SU-DHL-6 (cell line): ENCODE measurements around the gene CYP11A1.

Experiments
- H2AFZ ChIP-seq: fragments of 200-600 bp; sonication (generic); 2 replicates; pipeline ENCODE4 v1.6.1; 2014; ENCODE audit warnings: low read depth, mild to moderate bottlenecking, moderate library complexity, mixed read lengths, antibody characterized with exemption, low read length; ENCODE audit not compliant: severe bottlenecking
- H3F3A ChIP-seq: fragments of 200-600 bp; shearing (Covaris generic); 2 replicates; pipeline ENCODE4 v1.6.0; 2016; ENCODE audit warnings: antibody characterized with exemption, mild to moderate bottlenecking; ENCODE audit not compliant: insufficient read depth
- H3K27ac ChIP-seq: fragments of 200-600 bp; sonication (generic); 2 replicates; pipeline ENCODE4 v1.5.1; 2016; ENCODE audit warnings: low read depth, mild to moderate bottlenecking, low read length, moderate library complexity, mixed read lengths
- H3K27me3 ChIP-seq: fragments of 200-600 bp; sonication (generic), shearing (Covaris generic); 2 replicates; pipeline ENCODE4 v1.6.0; 2014; ENCODE audit warnings: mild to moderate bottlenecking, low read length
- H3K36me3 ChIP-seq: fragments of 200-600 bp; sonication (generic); 2 replicates; pipeline ENCODE4 v1.6.1; 2014; ENCODE audit warnings: mild to moderate bottlenecking, low read length, mixed read lengths
- H3K4me2 ChIP-seq: fragments of 300-600, 200-600 bp; shearing (Covaris generic), sonication (generic); 2 replicates; pipeline ENCODE4 v1.6.0; 2014; ENCODE audit warnings: low read length, low read depth, mild to moderate bottlenecking; ENCODE audit not compliant: poor library complexity, severe bottlenecking
- H3K4me3 ChIP-seq: fragments of 200-600 bp; sonication (generic); 2 replicates; pipeline ENCODE4 v1.5.1; 2014; ENCODE audit warnings: antibody characterized with exemption, low read length, mild to moderate bottlenecking, mixed read lengths; ENCODE audit not compliant: insufficient read depth, poor library complexity, severe bottlenecking
- H3K79me2 ChIP-seq: fragments of 200-600 bp; sonication (generic); 2 replicates; pipeline ENCODE4 v1.6.1; 2014; ENCODE audit warnings: mild to moderate bottlenecking, low read length, moderate library complexity; ENCODE audit not compliant: insufficient read depth
- H3K9ac ChIP-seq: fragments of 200-600 bp; sonication (generic); 2 replicates; pipeline ENCODE4 v1.7.0; 2014; ENCODE audit warnings: mild to moderate bottlenecking, low read length
- H3K9me2 ChIP-seq: fragments of 200-600 bp; sonication (generic); replicated peaks from 2 replicates; pipeline ENCODE4 v1.6.1; 2014; ENCODE audit warnings: low read length; ENCODE audit not compliant: insufficient read depth
- H3K9me3 ChIP-seq: fragments of 200-600 bp; sonication (generic); 2 replicates; pipeline ENCODE4 v1.6.1; 2014; ENCODE audit warnings: low read length, mixed read lengths; ENCODE audit not compliant: insufficient read depth
- H4K20me1 ChIP-seq: fragments of 200-600 bp; sonication (generic); 2 replicates; pipeline ENCODE4 v1.6.1; 2014; ENCODE audit warnings: low read depth, mild to moderate bottlenecking, antibody characterized with exemption, low read length, moderate library complexity, mixed read lengths
- CTCF ChIP-seq: fragments of 200-600 bp; sonication (generic); IDR thresholded peaks from one replicate; pipeline ENCODE4 v1.5.1; 2017; ENCODE audit warnings: antibody characterized with exemption, mild to moderate bottlenecking, low read length, moderate library complexity; ENCODE audit not compliant: insufficient read depth, poor library complexity, severe bottlenecking
- EZH2phosphoT487 ChIP-seq: fragments of 200-600 bp; sonication (generic), shearing (Covaris generic); conservative IDR thresholded peaks from 2 replicates; pipeline ENCODE4 v1.6.1; 2018; ENCODE audit warnings: mild to moderate bottlenecking, antibody characterized with exemption, low read length, moderate library complexity, mixed read lengths

CYP11A1 gene

GRCh38 chr15:74406517-74406916, 39.1 kb upstream of the CYP11A1 start:
- H3F3A ChIP-seq, result no peaks in the 10 kb centered on the region
- H3K9me2 ChIP-seq, result no peaks in the 10 kb centered on the region
- H3K79me2 ChIP-seq, result no peaks in the 10 kb centered on the region
- H3K27ac ChIP-seq, result no peak overlapping the region
- H3K27me3 ChIP-seq, result no peaks in the 10 kb centered on the region
- H3K4me2 ChIP-seq, result no peak overlapping the region
- no peak overlapping the region for H2AFZ ChIP-seq
- H3K36me3 ChIP-seq, result no peaks in the 10 kb centered on the region
- H3K9ac ChIP-seq, result no peak overlapping the region
- no peaks in the 10 kb centered on the region for H4K20me1 ChIP-seq
- no peaks in the 10 kb centered on the region for H3K9me3 ChIP-seq
- H3K4me3 ChIP-seq, result no peak overlapping the region
- no peak for TF ChIP-seq EZH2phosphoT487
- no peak for TF ChIP-seq CTCF

GRCh38 chr15:74405823-74406222, 38.4 kb upstream of the CYP11A1 start:
- no peaks in the 10 kb centered on the region for H3K9me2 ChIP-seq
- no peak overlapping the region for H3K4me3 ChIP-seq
- H3K27ac ChIP-seq, result no peak overlapping the region
- no peak overlapping the region for H3K9ac ChIP-seq
- no peak overlapping the region for H3K4me2 ChIP-seq
- no peaks in the 10 kb centered on the region for H4K20me1 ChIP-seq
- no peaks in the 10 kb centered on the region for H3K9me3 ChIP-seq
- H3K79me2 ChIP-seq, result no peaks in the 10 kb centered on the region
- H3K36me3 ChIP-seq, result no peaks in the 10 kb centered on the region
- no peak overlapping the region for H2AFZ ChIP-seq
- H3K27me3 ChIP-seq, result no peaks in the 10 kb centered on the region
- no peaks in the 10 kb centered on the region for H3F3A ChIP-seq
- TF ChIP-seq EZH2phosphoT487, result no peak
- TF ChIP-seq CTCF, result no peak

- Histone ChIP-seq H3K4me2 (peak overlapping the region; percentile 14), H3K4me3 (no peak overlapping the region), H3K36me3 (no peaks in the 10 kb centered on the region), H3K27me3 (no peaks in the 10 kb centered on the region), H3K9ac (no peak overlapping the region), H3K9me2 (no peaks in the 10 kb centered on the region), H2AFZ (no peak overlapping the region), H3K79me2 (no peaks in the 10 kb centered on the region), H4K20me1 (no peaks in the 10 kb centered on the region), H3K27ac (no peak overlapping the region), H3K9me3 (no peaks in the 10 kb centered on the region), H3F3A (no peaks in the 10 kb centered on the region; the same call in 1 of the 2 replicates)
- TF ChIP-seq CTCF (no peak), EZH2phosphoT487 (no peak)
Observed at GRCh38 chr15:74403991-74404563, 36.6 kb upstream of the CYP11A1 start.
